ENCODE data around the gene COG1.

DNA sequence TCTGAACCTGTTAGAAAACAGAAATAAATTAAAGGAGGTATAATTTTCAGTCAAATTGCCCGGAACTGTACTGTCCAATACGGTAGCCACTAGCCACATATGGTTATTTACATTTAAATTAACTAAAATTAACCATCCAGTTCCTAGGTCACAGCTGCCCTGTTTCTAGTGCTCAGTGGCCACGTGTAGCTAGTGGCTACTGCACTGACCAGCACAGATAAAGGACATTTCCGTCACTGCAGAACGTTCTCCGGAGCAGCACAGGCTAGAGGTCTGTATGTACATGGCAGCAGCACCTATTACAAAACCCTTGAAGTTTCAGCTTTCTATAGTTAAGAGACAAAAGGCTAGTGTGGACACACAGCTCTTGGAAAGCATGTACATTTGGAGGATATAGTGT lies 35.1 kb downstream of the COG1 start:
- TF ChIP-seq, protein P1, sequence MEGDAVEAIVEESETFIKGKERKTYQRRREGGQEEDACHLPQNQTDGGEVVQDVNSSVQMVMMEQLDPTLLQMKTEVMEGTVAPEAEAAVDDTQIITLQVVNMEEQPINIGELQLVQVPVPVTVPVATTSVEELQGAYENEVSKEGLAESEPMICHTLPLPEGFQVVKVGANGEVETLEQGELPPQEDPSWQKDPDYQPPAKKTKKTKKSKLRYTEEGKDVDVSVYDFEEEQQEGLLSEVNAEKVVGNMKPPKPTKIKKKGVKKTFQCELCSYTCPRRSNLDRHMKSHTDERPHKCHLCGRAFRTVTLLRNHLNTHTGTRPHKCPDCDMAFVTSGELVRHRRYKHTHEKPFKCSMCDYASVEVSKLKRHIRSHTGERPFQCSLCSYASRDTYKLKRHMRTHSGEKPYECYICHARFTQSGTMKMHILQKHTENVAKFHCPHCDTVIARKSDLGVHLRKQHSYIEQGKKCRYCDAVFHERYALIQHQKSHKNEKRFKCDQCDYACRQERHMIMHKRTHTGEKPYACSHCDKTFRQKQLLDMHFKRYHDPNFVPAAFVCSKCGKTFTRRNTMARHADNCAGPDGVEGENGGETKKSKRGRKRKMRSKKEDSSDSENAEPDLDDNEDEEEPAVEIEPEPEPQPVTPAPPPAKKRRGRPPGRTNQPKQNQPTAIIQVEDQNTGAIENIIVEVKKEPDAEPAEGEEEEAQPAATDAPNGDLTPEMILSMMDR (IDR thresholded peaks at IDR 0.05 in 8 of 11, conservative IDR thresholded peaks at IDR 0.05 in 3 of 11), result no peak
- no peak for TF ChIP-seq POLR2A (IDR thresholded peaks at IDR 0.05)
- TF ChIP-seq POLR2AphosphoS5 (IDR thresholded peaks at IDR 0.05), result no peak
